NCI-H2171 treated with DMSO at 0.1 percent for 48 hours (cell line): ENCODE measurements around the gene FAM217A.
A peak's percentile ranks its signal among the peaks of the same experiment; 100 is the strongest.

Experiments used
- DNase-seq: peaks from one replicate; lab custom pipeline; 2025; lab: John Stamatoyannopoulos, UW

The FAM217A gene

DNA sequence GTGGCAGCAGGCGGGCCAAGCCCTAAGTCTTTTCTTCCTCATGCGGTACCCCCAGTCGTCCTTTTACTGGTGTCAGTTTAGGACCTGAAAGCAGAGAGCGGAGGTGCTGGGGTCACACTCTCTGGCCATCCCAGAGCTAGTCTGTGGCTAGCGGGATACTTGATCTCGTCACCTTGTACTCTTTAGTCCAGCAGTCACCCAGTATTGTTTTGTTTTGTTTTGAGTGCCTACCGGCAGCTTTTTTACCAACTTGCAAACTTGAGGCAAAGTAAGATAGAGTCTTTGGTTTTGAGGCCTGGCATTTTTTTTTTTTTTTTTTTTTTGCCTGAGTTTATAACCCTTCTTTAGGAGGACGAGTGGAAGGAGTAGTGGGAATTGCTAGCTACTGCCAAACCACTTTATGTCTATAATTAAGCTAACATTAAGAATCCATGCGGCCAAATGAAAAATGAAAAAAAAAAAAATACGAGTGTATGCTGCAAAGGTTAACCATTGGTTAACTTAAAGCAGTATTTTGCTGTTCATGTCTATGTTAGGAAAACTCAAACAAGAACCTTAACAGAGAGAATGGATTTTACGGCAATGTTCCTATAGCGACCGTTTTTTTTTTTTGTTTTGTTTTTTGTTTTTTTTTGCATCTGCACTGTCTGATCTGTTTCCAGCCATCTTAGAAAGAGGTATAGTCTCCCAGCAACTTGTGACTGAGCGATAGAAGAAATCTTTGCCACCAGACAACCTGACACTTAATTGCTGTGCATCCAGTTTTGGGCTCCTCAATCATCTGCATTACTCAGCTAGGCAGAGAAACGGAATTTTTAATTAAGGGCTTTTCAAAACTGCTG lies 56.9 kb downstream of the FAM217A start:
- DNase-seq, result peak; percentile 63

DNA sequence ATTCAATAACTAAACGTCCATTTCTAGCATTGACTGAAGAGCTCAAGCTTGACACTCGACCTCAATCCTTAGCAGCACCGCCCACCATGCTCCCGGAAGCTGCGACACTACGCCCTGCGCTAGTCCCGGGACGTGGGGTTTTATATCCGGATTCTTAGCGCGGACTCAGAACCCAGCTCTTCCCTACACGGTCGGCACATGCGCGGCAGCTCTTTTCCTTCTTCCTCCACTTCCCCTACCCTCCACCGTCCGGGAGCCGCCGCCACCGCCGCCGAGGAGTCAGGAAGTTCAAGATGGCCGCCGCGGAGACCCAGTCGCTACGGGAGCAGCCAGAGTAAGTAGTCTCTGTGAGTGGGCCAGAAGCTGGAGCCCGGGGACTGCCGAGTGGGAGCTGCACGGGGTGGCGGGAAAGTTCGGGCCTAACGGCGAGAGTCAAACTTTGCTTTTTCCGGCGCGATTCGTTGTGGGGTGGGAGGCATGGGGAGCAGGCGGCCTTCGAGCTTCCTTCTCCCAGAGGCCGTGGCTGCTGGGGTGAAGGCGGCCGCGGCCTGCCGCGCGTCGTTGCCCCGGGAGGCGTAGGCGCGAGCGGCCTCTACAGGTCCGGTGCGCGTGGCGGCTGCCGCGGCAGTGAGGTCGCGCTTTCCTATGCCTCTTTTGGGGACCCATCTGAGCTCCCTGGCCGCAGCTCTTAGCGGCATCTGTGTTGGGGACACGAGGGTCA lies 57.6 kb downstream of the FAM217A start:
- DNase-seq, result peak; percentile 98

GRCh38 chr6:4020822-4021132 lies 58.2 kb downstream of the FAM217A start:
- no peak for DNase-seq

- DNase-seq, result no peak
Measured at GRCh38 chr6:4018924-4019236, 60.1 kb downstream of the FAM217A start.
